ENCODE data around the gene NBL1. TPM values are rescaled to one million over a fixed set of nuclear protein-coding genes. Genes with fewer than 3 reads are reported as not detected.

NBL1 gene
- total and polyA plus RNA-seq, 9 donors = 127 to 852 (median 525) TPM

DNA sequence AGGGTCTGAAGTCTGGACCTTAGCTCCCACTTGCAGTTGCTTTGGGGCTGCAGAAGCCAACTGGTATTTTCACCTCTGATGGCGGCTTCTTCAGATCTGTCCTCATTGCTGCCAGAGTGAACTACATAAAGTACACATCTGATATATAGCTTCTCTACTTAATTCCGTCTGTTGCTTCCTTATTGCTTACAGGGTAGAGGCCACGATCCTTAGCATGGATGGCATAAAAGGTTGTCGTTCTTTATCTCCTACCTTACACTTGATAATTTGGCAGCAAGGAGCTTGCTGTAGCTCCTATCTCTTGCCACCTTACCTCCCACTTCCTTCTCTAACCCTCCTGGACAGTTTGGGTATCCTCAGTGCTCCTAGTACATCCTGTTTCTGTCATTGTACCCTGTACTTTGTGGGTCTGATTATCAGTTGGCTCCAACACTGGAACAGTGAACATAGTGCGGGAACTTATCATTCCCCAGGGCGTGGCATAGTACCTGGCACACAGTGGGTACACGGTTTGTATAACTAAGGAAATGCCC is 30.9 kb upstream of the NBL1 start:
- no peak overlapping the region for H3K27ac ChIP-seq
- no peaks in the 10 kb centered on the region for H3K9me3 ChIP-seq
- intact Hi-C loops (cut with DNase I) = no loop called here
- 81 to 88% (median 85%) methylated on average over 7 of the region's 7 CpGs for WGBS, 3 donors
- no peaks in the 10 kb centered on the region for H3K27me3 ChIP-seq
- H3K4me1 ChIP-seq (ENCODE audit: insufficient read depth) = peaks cover 6% of the 10 kb centered on the region
- TF ChIP-seq CTCF (IDR thresholded peaks at IDR 0.05) (no peak), POLR2A (IDR thresholded peaks at IDR 0.05) (no peak), EP300 (IDR thresholded peaks at IDR 0.05) (no peak)
- no peak for DNase-seq
- H3K4me3 ChIP-seq = no peak overlapping the region
- H3K36me3 ChIP-seq = no peaks in the 10 kb centered on the region

DNA sequence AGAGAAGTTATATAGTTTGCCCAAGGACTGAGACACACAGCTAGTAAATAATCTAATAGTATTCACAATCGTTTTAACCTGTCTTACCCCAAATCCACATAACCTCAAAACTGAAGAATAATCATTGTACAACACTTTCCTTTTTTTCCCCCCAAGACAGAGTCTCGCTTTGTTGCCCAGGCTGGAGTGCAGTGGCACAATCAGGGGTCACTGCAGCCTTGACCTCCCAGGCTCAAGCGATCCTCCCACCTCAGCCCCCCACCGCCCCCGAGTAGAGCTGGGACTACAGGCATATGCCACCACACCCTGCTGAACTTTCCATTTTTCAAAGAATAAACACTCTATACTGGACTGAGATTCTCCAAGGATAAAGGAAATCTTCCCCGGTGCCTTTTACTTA is 28.7 kb upstream of the NBL1 start:
- H3K27ac ChIP-seq = no peak overlapping the region

DNA sequence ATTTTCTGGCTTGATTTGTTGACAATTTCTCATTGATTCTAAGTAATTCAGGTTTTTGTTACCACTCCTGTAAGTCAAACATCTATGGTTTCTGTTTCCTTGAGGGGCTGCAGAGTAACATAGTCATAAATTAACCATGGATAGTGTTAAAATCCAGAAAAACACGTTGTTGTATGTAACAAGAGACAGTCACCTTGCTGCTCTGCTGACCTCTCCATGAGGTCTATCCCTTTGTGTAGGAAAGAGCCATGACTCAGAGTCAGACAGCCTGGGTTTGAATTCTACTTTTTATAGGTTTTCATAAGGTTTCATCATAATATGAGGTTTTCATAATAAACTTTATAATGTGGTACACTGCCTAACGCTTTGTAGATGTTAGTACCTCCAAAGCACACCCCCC is 27.6 kb upstream of the NBL1 start:
- no peaks in the 10 kb centered on the region for H3K27me3 ChIP-seq
- no peak overlapping the region for H3K27ac ChIP-seq
- intact Hi-C loops (cut with DNase I) = no loop called here
- 43 to 64% (median 57%) methylated on average over 2 of the region's 2 CpGs for WGBS, 3 donors
- H3K4me3 ChIP-seq = no peak overlapping the region
- H3K36me3 ChIP-seq = no peaks in the 10 kb centered on the region
- H3K4me1 ChIP-seq (ENCODE audit: insufficient read depth) = peaks cover 14% of the 10 kb centered on the region
- no peaks in the 10 kb centered on the region for H3K9me3 ChIP-seq
- TF ChIP-seq EP300 (IDR thresholded peaks at IDR 0.05) (no peak), CTCF (IDR thresholded peaks at IDR 0.05) (no peak), POLR2A (IDR thresholded peaks at IDR 0.05) (no peak)
- no peak for DNase-seq

More for the DNA sequence above, 28.7 kb upstream of the NBL1 start:
- Histone ChIP-seq H3K9me3 (no peaks in the 10 kb centered on the region), H3K27me3 (no peaks in the 10 kb centered on the region), H3K4me1 (ENCODE audit: insufficient read depth) (peaks cover 8% of the 10 kb centered on the region), H3K4me3 (no peak overlapping the region), H3K36me3 (no peaks in the 10 kb centered on the region)
- TF ChIP-seq EP300 (IDR thresholded peaks at IDR 0.05) (no peak), CTCF (IDR thresholded peaks at IDR 0.05) (no peak), POLR2A (IDR thresholded peaks at IDR 0.05) (no peak)
- WGBS, 3 donors = 50 to 63% (median 55%) methylated on average over 6 of the region's 6 CpGs
- no peak for DNase-seq
- intact Hi-C loops (cut with DNase I) = no loop called here

GRCh38 chr1:19617376-19617775 is 26.7 kb upstream of the NBL1 start:
- Histone ChIP-seq H3K4me1 (ENCODE audit: insufficient read depth) (peaks cover 14% of the 10 kb centered on the region), H3K36me3 (no peaks in the 10 kb centered on the region), H3K4me3 (no peak overlapping the region), H3K27ac (no peak overlapping the region), H3K27me3 (no peaks in the 10 kb centered on the region), H3K9me3 (no peaks in the 10 kb centered on the region)
- WGBS, 3 donors = 85 to 88% (median 86%) methylated on average over 3 of the region's 3 CpGs
- intact Hi-C loops (cut with DNase I) = no loop called here
- no peak for TF ChIP-seq CTCF (IDR thresholded peaks at IDR 0.05)
- TF ChIP-seq POLR2A (IDR thresholded peaks at IDR 0.05) = no peak
- TF ChIP-seq EP300 (IDR thresholded peaks at IDR 0.05) = no peak
- no peak for DNase-seq

All from ovary (tissue), 9 donors.